Upper lobe of left lung (tissue), 6 donors: ENCODE measurements around the gene PNN. TPM values are rescaled to one million over a fixed set of nuclear protein-coding genes. Genes with fewer than 3 reads are reported as not detected.
"Not testable (repeated sequence)": the region's sequence is repeated elsewhere in the genome, so short reads cannot be mapped to it uniquely, and the experiment has no call there.

Experiments
- ATAC-seq, 2 donors: fragments of 200-7000 bp; cut with Tn5 transposase; one replicate each; pipeline ENCODE4 v1.9.1; 2022; ENCODE audit warnings: mild to moderate bottlenecking in 2 of 2, moderate library complexity in 2 of 2; ENCODE audit not compliant: low FRiP score in 2 of 2
- DNase-seq, 2 donors: peaks; one replicate each; pipeline ENCODE4 v3.0.0-alpha.2; 2019 to 2020
- H3K27ac ChIP-seq, 4 donors: fragments of 200-600 bp; sonication (generic); one replicate each; pipeline ENCODE4 v1.5.1; 2016 to 2019
- H3K27me3 ChIP-seq, 4 donors: fragments of 200-600 bp; sonication (generic); one replicate each; pipeline ENCODE4 v1.5.1; 2017 to 2019
- H3K36me3 ChIP-seq, 4 donors: fragments of 200-600 bp; sonication (generic); one replicate each; pipeline ENCODE4 v1.5.1; 2016 to 2019
- H3K4me1 ChIP-seq, 4 donors: fragments of 200-600 bp; sonication (generic); one replicate each; pipeline ENCODE4 v1.5.1; 2018 to 2019
- H3K4me3 ChIP-seq, 4 donors: fragments of 200-600 bp; sonication (generic); one replicate each; pipeline ENCODE4 v1.5.1; 2017 to 2019; ENCODE audit warnings: mild to moderate bottlenecking in 2 of 4, moderate library complexity in 1 of 4
- H3K9me3 ChIP-seq, 4 donors: fragments of 200-600 bp; sonication (generic); one replicate each; pipeline ENCODE4 v1.5.1; 2018 to 2019
- CTCF ChIP-seq, 6 experiments: fragments of 450-650 bp in 4 of 6; fragments of 200-600 bp in 2 of 6; sonication (generic) in 2 of 6; IDR thresholded peaks; one replicate each; pipeline ENCODE4 v1.5.1; 2016 to 2019; ENCODE audit warnings: antibody characterized with exemption in 6 of 6
- EP300 ChIP-seq, 4 donors: sonication (generic); formaldehyde crosslinking; IDR thresholded peaks; one replicate each; pipeline ENCODE4 v1.5.1; 2017; ENCODE audit warnings: antibody characterized with exemption in 4 of 4, control low read depth in 2 of 4
- POLR2A ChIP-seq, 4 donors: fragments of 450-650 bp; IDR thresholded peaks; one replicate each; pipeline ENCODE4 v1.5.1; 2016 to 2017; ENCODE audit warnings: antibody characterized with exemption in 4 of 4, mild to moderate bottlenecking in 2 of 4
- POLR2AphosphoS5 ChIP-seq, 2 donors: sonication (generic); formaldehyde crosslinking; IDR thresholded peaks; one replicate each; pipeline ENCODE4 v1.5.1; 2017; ENCODE audit warnings: antibody characterized with exemption in 2 of 2
- WGBS, 2 donors: methylation state at CpG; one replicate each; pipeline ENCODE4 v1.1.5; 2017 to 2018; 5-methylcytosine and 5-hydroxymethylcytosine counted together
- total RNA-seq, 6 donors: library from RNA; depleted of rRNA in 4 of 6; stranded (reverse); fragments of >200 nt in 4 of 6; gene quantifications; one replicate each; pipeline versions ENCODE4 v1.1.0 to v1.2.1, GENCODE V29; 2016 to 2021
- donor health status: DM: no; HTN: no; CAD: no; lungs with moderate emphysema.
- donor health status: DM: no; HTN: yes; CAD: no; lungs with severe emphysema.

Gene PNN
- total RNA-seq, 6 donors from 2014 or later: 24.9 to 177 (median 46.7) TPM

GRCh38 chr14:39160494-39160893, 14.6 kb upstream of the PNN start:
- no peak overlapping the region for H3K27ac ChIP-seq
- ATAC-seq (no peak), DNase-seq (no peak)
- H3K4me3 ChIP-seq: no peak overlapping the region
- TF ChIP-seq POLR2AphosphoS5 (IDR thresholded peaks at IDR 0.05) (no peak), CTCF (IDR thresholded peaks at IDR 0.05) (no peak), EP300 (IDR thresholded peaks at IDR 0.05) (no peak), POLR2A (IDR thresholded peaks at IDR 0.05) (no peak)
- no peaks in the 10 kb centered on the region for H3K9me3 ChIP-seq
- no peaks in the 10 kb centered on the region for H3K4me1 ChIP-seq
- H3K36me3 ChIP-seq: peaks cover 21 to 82% (median 45%) of the 10 kb centered on the region in 4 donors
- no peaks in the 10 kb centered on the region for H3K27me3 ChIP-seq
- WGBS, 2 donors: 94 to 98% methylated on average over 1 of the region's 1 CpG

GRCh38 chr14:39167797-39168320, 7.2 kb upstream of the PNN start:
- H3K27me3 ChIP-seq, H3K27ac ChIP-seq, ATAC-seq, H3K9me3 ChIP-seq, DNase-seq: not testable (repeated sequence)
- Histone ChIP-seq H3K4me3 (peak overlapping the region in 1 of 4 donors; percentile 88), H3K36me3 (peaks cover 0 to 16% (median 9%) of the 10 kb centered on the region in 4 donors), H3K4me1 (peaks cover 13 to 41% (median 24%) of the 10 kb centered on the region in 4 donors)
- WGBS, 2 donors: 89 to 93% methylated on average over 10 of the region's 10 CpGs

- no peak for ATAC-seq
- Histone ChIP-seq H3K36me3 (peaks cover 0 to 10% (median 6%) of the 10 kb centered on the region in 4 donors), H3K27me3 (no peaks in the 10 kb centered on the region), H3K4me3 (peak overlapping the region in 3 of 4 donors; percentile 88 to 89 (median 88)), H3K27ac (peak overlapping the region in 1 of 4 donors; percentile 97), H3K9me3 (no peaks in the 10 kb centered on the region), H3K4me1 (peaks cover 13 to 41% (median 24%) of the 10 kb centered on the region in 4 donors)
- WGBS, 2 donors: 64 to 71% methylated on average over 4 of the region's 4 CpGs
- no peak for TF ChIP-seq CTCF (IDR thresholded peaks at IDR 0.05)
- TF ChIP-seq POLR2AphosphoS5 (IDR thresholded peaks at IDR 0.05): no peak
- no peak for TF ChIP-seq EP300 (IDR thresholded peaks at IDR 0.05)
- TF ChIP-seq POLR2A (IDR thresholded peaks at IDR 0.05): no peak
- DNase-seq: no peak
These were observed 6.5 kb upstream of the PNN start for GRCh38 chr14:39168591-39168990.

GRCh38 chr14:39169541-39169900, 5.5 kb upstream of the PNN start:
- Histone ChIP-seq H3K4me3 (peak overlapping the region; percentile 64 to 89 (median 88)), H3K27ac (peak overlapping the region; percentile 93 to 98 (median 96)), H3K9me3 (no peaks in the 10 kb centered on the region), H3K4me1 (peaks cover 13 to 41% (median 24%) of the 10 kb centered on the region in 4 donors), H3K27me3 (no peaks in the 10 kb centered on the region), H3K36me3 (peaks cover 0 to 4% (median 2%) of the 10 kb centered on the region in 4 donors)
- ATAC-seq: peak; percentile 44 to 85
- peak in 1 of 2 donors; percentile 68 for DNase-seq
- 0 to 1% methylated on average over 7 of the region's 7 CpGs for WGBS, 2 donors
- TF ChIP-seq EP300 (IDR thresholded peaks at IDR 0.05) (no peak), POLR2A (IDR thresholded peaks at IDR 0.05) (no peak), CTCF (IDR thresholded peaks at IDR 0.05) (no peak), POLR2AphosphoS5 (IDR thresholded peaks at IDR 0.05) (no peak)

GRCh38 chr14:39173198-39173597, 1.9 kb upstream of the PNN start:
- TF ChIP-seq CTCF (IDR thresholded peaks at IDR 0.05) (no peak), POLR2A (IDR thresholded peaks at IDR 0.05) (no peak), POLR2AphosphoS5 (IDR thresholded peaks at IDR 0.05) (no peak), EP300 (IDR thresholded peaks at IDR 0.05) (no peak)

More at GRCh38 chr14:39173198-39173597, 1.9 kb upstream of the PNN start:
- H3K36me3 ChIP-seq: peaks cover 13 to 19% (median 16%) of the 10 kb centered on the region in 4 donors
- ATAC-seq (no peak), DNase-seq (no peak)
- no peak overlapping the region for H3K4me3 ChIP-seq
- no peak overlapping the region for H3K27ac ChIP-seq
- 76 to 82% methylated on average over 3 of the region's 3 CpGs for WGBS, 2 donors
- no peaks in the 10 kb centered on the region for H3K27me3 ChIP-seq
- no peaks in the 10 kb centered on the region for H3K9me3 ChIP-seq
- peaks cover 20 to 41% (median 27%) of the 10 kb centered on the region in 4 donors for H3K4me1 ChIP-seq
